DOHH2 (cell line): Measurements from ENCODE around the gene LRRC75A.
A peak's percentile ranks its signal among the peaks of the same experiment; 100 is the strongest.

ENCODE experiments used
- H3F3A ChIP-seq: fragments of 200-600 bp; sonication (generic), shearing (Covaris generic); 2 replicates; pipeline ENCODE4 v1.6.0; 2016; ENCODE audit warnings: antibody characterized with exemption, mild to moderate bottlenecking; ENCODE audit not compliant: control insufficient read depth, insufficient read depth
- H3K27ac ChIP-seq: fragments of 200-600 bp; sonication (generic); 2 replicates; pipeline ENCODE4 v1.5.1; 2014; ENCODE audit warnings: low read depth, mild to moderate bottlenecking, low read length, moderate library complexity
- H3K27me3 ChIP-seq: fragments of 200-600 bp; sonication (generic); 2 replicates; pipeline ENCODE4 v1.6.1; 2014; ENCODE audit warnings: mild to moderate bottlenecking, low read length, mixed read lengths; ENCODE audit not compliant: control insufficient read depth
- H3K36me3 ChIP-seq: fragments of 200-600 bp; sonication (generic); 2 replicates; pipeline ENCODE4 v1.6.1; 2014; ENCODE audit warnings: mild to moderate bottlenecking, low read length, moderate library complexity, mixed read lengths; ENCODE audit not compliant: control insufficient read depth
- H3K4me1 ChIP-seq: fragments of 200-600 bp; sonication (generic); 2 replicates; pipeline ENCODE4 v1.6.1; 2014; ENCODE audit warnings: mild to moderate bottlenecking, low read length, mixed read lengths; ENCODE audit not compliant: control insufficient read depth
- H3K4me2 ChIP-seq: fragments of 200-600 bp; sonication (generic); 2 replicates; pipeline ENCODE4 v1.6.0; 2014; ENCODE audit warnings: mild to moderate bottlenecking, low read length, moderate library complexity
- H3K4me3 ChIP-seq: fragments of 200-600 bp; sonication (generic); 2 replicates; pipeline ENCODE4 v1.5.1; 2014; ENCODE audit warnings: mild to moderate bottlenecking, low read length, mixed read lengths
- H3K79me2 ChIP-seq: fragments of 200-600 bp; sonication (generic); 2 replicates; pipeline ENCODE4 v1.6.1; 2014; ENCODE audit warnings: mild to moderate bottlenecking, low read length, mixed read lengths; ENCODE audit not compliant: control insufficient read depth
- H3K9me2 ChIP-seq: fragments of 200-600 bp; sonication (generic); replicated peaks from 2 replicates; pipeline ENCODE4 v1.6.1; 2014; ENCODE audit warnings: mild to moderate bottlenecking, low read length, mixed read lengths; ENCODE audit not compliant: control insufficient read depth
- H3K9me3 ChIP-seq: fragments of 200-600 bp; sonication (generic); 2 replicates; pipeline ENCODE4 v1.6.1; 2014; ENCODE audit warnings: antibody characterized with exemption, low read length, mixed read lengths; ENCODE audit not compliant: control insufficient read depth, insufficient read depth
- H4K20me1 ChIP-seq: fragments of 200-600 bp; sonication (generic); 2 replicates; pipeline ENCODE4 v1.6.0; 2014; ENCODE audit warnings: low read depth, mild to moderate bottlenecking, antibody characterized with exemption, low read length, moderate library complexity; ENCODE audit not compliant: control insufficient read depth, insufficient read depth
- CTCF ChIP-seq: fragments of 200-600 bp; sonication (generic); IDR thresholded peaks from one replicate; pipeline ENCODE4 v1.5.1; 2014; ENCODE audit warnings: antibody characterized with exemption, mild to moderate bottlenecking, low read depth, low read length; ENCODE audit not compliant: poor library complexity, severe bottlenecking
- EZH2phosphoT487 ChIP-seq: fragments of 200-600 bp; sonication (generic); IDR thresholded peaks from 2 replicates; pipeline ENCODE4 v1.6.1; 2017; ENCODE audit warnings: borderline replicate concordance, mild to moderate bottlenecking, antibody characterized with exemption, low read length, moderate library complexity, mixed read lengths

Gene LRRC75A

GRCh38 chr17:16494059-16494458, 2.1 kb upstream of the LRRC75A start:
- no peaks in the 10 kb centered on the region for H3K36me3 ChIP-seq
- TF ChIP-seq EZH2phosphoT487: no peak
- no peak for TF ChIP-seq CTCF
- peaks cover 62% of the 10 kb centered on the region for H3K27me3 ChIP-seq
- no peaks in the 10 kb centered on the region for H4K20me1 ChIP-seq
- no peak overlapping the region for H3K4me2 ChIP-seq
- no peaks in the 10 kb centered on the region for H3K79me2 ChIP-seq
- H3K4me1 ChIP-seq: peaks cover 2% of the 10 kb centered on the region; the same call in 1 of the 2 replicates
- no peak overlapping the region for H3K27ac ChIP-seq
- H3K9me3 ChIP-seq: no peaks in the 10 kb centered on the region
- no peak overlapping the region for H3K4me3 ChIP-seq
- no peaks in the 10 kb centered on the region for H3K9me2 ChIP-seq
- H3F3A ChIP-seq: no peaks in the 10 kb centered on the region

GRCh38 chr17:16493531-16494046, 1.6 kb upstream of the LRRC75A start:
- no peaks in the 10 kb centered on the region for H3K9me2 ChIP-seq
- H3K4me2 ChIP-seq: no peak overlapping the region
- TF ChIP-seq CTCF (no peak), EZH2phosphoT487 (no peak)
- peaks cover 65% of the 10 kb centered on the region for H3K27me3 ChIP-seq
- peaks cover 2% of the 10 kb centered on the region; the same call in 1 of the 2 replicates for H3K4me1 ChIP-seq
- H3K4me3 ChIP-seq: no peak overlapping the region
- H3K36me3 ChIP-seq: no peaks in the 10 kb centered on the region
- H3K27ac ChIP-seq: no peak overlapping the region
- H3K9me3 ChIP-seq: no peaks in the 10 kb centered on the region
- no peaks in the 10 kb centered on the region for H3K79me2 ChIP-seq
- no peaks in the 10 kb centered on the region for H4K20me1 ChIP-seq
- no peaks in the 10 kb centered on the region for H3F3A ChIP-seq

DNA sequence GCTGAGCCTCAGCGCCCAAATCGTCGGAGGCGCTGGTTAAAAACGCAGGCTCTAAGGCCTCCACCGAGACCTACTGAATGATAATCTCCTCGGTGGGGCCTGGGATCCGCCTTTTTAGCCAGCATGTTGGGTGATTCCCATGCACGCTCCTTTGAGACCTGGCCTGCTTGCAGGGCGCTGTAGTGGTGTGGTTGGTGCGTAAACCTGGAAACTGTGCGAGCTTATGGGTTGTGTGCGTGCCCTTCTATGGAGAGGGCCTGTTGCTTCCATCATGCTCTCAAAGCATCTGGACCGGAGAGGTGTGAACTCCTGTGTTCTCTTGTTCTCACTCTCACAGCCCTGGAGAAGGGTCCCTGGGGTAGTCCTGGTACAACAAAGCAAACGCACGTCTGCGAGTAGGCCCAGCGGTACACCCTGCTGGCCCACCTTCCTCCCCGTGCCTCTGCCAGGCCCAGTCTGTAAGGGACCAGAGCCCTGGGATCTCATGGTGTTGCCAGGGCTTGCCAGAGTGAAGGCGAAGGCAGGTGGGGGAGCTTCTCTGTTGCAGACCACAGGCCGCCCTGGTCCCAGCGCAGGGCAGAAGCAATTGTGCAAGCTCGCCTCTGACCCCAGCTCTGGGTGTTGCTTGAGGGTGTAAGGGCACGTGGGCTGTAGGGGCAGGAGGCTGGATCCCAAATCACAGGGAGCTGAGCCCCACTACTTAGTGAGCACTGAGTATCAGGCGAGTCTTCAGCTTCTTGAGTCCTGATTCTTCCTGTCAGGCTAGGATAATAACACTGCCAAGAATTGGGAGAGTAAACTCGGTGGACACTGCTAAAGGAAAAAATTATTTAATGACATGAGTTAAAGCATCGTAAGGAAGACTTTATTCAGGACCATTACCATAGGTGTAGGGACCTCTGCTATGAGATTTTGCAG, 879 bp upstream of the LRRC75A start:
- Histone ChIP-seq H3K36me3 (no peaks in the 10 kb centered on the region), H3K27ac (no peak overlapping the region), H3K4me1 (peaks cover 2% of the 10 kb centered on the region; the same call in 1 of the 2 replicates), H3K79me2 (no peaks in the 10 kb centered on the region), H3F3A (no peaks in the 10 kb centered on the region), H3K4me3 (peak overlapping the region; percentile 57), H3K27me3 (peaks cover 65% of the 10 kb centered on the region), H3K4me2 (peak overlapping the region; percentile 58), H3K9me2 (no peaks in the 10 kb centered on the region), H4K20me1 (no peaks in the 10 kb centered on the region), H3K9me3 (no peaks in the 10 kb centered on the region)
- no peak for TF ChIP-seq CTCF
- TF ChIP-seq EZH2phosphoT487: no peak
